Subcutaneous adipose tissue (tissue), 4 donors: ENCODE results near the gene MSI2. TPM values are rescaled to one million over a fixed set of nuclear protein-coding genes. Genes with fewer than 3 reads are reported as not detected.

ENCODE experiments used
- total RNA-seq, 4 donors: library from RNA; depleted of rRNA; stranded (reverse); fragments of >200 nt; gene quantifications; one replicate each; pipeline ENCODE4 v1.1.0, GENCODE V29; 2016
- TF ChIP-seq, protein P1 (sequence below): fragments of 450-650 bp; IDR thresholded peaks from one replicate; pipeline ENCODE4 v1.5.1; 2016; ENCODE audit warnings: low read depth, mild to moderate bottlenecking, control low read depth, antibody characterized with exemption, moderate library complexity

MSI2 gene
- total RNA-seq, 4 donors from 2014 or later = 9.5 to 12.9 (median 10.9) TPM

DNA sequence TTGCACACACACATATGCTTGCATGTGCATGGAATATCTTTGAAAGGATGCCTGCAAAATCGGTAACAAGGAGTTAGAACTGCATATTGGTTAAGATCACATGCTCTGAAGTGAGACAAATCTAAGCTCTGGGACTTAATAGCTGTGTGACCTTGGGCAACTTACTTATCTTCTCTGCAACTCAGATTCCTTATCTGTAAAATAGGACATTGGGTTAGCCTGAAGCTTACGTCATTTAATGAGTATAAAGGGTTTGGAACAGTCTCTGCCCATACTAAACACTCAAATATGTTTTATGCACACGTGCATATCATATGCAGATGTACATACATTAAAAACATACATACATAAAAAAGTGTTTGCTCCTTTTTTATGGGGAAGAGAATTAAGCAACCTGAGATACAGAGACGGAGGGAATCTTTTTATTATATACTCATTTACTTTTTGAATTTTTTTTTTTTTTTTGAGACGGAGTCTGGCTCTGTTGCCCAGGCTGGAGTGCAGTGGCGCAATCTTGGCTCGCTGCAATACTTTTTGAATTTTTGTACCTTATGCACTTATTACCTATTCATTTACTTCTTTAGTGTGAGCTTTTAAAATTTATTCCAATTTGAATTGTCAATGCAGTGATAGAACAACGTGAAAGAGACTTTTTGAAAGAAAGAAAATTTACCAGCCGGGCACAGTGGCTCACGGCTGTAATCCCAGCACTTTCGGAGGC, 282.6 kb downstream of the MSI2 start:
- TF ChIP-seq, protein P1, sequence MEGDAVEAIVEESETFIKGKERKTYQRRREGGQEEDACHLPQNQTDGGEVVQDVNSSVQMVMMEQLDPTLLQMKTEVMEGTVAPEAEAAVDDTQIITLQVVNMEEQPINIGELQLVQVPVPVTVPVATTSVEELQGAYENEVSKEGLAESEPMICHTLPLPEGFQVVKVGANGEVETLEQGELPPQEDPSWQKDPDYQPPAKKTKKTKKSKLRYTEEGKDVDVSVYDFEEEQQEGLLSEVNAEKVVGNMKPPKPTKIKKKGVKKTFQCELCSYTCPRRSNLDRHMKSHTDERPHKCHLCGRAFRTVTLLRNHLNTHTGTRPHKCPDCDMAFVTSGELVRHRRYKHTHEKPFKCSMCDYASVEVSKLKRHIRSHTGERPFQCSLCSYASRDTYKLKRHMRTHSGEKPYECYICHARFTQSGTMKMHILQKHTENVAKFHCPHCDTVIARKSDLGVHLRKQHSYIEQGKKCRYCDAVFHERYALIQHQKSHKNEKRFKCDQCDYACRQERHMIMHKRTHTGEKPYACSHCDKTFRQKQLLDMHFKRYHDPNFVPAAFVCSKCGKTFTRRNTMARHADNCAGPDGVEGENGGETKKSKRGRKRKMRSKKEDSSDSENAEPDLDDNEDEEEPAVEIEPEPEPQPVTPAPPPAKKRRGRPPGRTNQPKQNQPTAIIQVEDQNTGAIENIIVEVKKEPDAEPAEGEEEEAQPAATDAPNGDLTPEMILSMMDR = no peak

DNA sequence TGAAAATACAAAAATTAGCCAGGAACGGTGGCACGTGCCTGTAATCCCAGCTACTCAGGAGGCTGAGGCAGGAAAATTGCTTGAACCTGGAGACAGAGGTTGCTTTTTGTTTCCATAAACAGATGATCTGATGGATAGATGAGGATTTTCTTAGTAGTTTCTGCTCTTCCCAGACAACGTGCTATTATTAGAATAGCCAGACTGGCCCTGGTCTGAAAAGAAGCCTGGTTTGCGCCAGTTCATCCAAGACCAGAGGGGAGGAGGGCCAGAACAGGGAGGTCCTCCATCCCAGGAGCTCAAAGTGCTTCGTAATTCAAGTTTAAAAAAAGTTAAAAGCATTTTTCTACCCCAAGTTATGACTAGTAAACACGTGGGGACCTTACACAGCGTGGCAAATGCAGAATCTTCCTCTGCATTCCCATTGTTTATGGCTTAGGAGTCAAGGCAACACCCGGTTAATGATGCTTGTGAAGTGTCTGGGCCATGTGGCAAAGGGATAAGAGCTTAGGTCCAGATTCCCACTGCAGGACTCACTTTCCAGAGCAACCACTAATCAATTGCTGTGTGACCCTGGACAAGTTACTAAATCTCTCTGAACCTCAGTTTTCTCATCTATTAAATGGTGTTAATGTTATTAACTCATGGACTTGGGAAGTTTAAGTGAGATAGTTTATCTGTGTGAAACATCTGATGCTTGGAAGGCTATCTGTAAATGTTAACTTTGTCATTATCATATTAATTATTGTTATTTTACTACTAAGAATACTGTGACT, 283.4 kb downstream of the MSI2 start:
- TF ChIP-seq, protein P1 = no peak

DNA sequence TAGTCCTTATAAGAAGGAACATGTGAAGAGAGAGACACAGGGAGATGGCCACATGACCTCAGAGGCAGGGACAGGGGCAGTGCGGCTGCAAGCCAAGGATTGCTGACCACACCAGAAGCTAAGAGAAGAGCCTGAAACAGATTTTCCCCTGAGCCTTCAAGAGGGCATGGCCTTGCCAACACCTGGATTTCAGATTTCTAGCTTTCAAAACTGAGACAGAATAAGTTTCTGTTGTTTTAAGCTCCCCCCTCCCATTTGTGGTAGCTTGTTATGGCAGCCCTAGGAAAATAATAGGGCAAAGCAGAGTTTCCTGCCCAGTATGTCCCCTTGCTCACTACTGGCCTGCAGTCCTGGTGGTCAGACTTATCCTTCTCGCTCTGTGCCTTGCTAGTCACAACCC, 284.3 kb downstream of the MSI2 start:
- TF ChIP-seq, protein P1 = no peak

DNA sequence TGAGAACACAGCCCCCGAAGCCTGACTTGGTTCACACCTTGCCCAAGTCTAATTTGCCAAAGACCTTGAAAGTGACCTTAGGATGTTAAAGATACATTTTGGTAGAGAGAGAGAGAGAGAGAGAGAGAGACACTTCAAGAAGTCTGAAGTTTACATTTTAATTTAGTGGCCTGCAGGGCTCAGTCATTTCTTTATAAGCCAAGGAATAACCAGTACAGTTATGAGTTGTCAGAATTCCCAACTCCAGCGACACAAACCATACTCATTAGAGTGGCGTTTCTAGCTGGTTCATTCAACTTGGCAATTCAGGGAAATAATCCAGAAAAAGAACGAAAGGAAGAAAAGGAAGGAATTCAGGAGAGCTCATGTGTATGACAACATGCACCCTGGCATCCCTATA, 284.7 kb downstream of the MSI2 start:
- TF ChIP-seq, protein P1 = no peak

DNA sequence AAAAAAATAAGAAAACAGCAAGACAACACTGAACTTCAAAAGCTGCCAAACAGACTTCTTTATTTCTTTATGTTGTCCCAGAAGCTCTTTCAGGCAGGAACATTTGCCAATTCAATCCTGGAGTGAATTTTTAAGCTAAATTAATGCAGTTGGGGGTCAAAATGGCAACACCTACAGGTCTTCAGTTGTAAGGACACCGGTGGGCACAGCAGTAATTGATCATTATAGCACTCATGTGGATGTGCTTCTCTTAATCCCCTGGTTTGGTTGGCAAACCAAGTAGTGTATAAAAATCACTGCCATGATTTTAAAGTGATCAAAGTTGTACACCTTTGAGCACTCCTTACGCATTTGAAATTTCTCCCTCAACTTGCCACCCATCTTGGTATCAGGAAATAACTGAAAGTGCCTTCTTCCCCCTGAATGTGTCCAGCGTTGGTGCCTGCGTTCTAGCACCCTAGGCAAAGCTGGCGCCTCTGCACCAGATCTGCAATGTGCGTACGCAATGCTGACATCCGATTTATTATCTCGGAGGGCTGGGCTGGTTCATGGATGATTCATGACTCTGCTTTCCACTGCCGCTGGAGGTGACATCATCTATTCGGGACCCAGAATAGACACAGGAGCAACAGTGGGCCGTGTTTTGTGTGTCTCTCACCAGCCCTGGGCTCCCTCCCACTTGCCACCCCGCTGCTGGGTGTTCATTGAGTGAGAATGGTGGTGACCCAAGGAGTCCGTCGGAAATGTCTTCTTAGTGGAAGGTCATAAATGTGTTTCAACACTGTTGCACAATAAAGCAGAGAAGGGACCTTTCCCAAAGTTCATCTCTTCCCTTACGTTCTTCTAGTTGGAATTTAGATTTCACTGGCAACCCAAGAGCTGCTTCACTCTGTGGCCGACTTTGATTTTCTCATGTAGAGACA, 285.4 kb downstream of the MSI2 start:
- TF ChIP-seq, protein P1 = no peak

DNA sequence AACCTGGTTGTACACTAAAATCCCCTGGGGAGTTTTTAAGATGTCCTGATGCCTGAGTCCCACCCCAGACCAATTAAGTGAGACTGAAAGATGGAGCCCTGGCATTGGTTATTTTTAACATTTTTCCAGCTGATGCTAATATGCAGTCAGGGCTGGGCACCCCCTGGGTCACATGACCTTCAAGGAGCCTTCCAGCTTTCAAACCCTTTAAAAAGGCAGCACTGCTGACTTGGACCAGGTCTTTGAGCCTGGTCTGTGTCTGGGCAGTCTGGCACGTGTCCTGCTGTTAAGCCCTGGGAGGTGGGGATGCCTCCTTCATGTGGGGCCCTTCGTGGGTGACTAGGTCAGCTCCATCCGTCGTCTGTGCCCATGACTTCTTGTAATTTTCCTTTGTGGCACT, 286.2 kb downstream of the MSI2 start:
- TF ChIP-seq, protein P1 = no peak
